Cortex of kidney (tissue), 1 donor: Measurements from ENCODE around the gene PDE3B.
"Not testable (repeated sequence)": the region's sequence is repeated elsewhere in the genome, so short reads cannot be mapped to it uniquely, and the experiment has no call there.

Experiments
- DNase-seq: peaks from one replicate; lab custom pipeline; 2025; lab: John Stamatoyannopoulos, UW

PDE3B gene

DNA sequence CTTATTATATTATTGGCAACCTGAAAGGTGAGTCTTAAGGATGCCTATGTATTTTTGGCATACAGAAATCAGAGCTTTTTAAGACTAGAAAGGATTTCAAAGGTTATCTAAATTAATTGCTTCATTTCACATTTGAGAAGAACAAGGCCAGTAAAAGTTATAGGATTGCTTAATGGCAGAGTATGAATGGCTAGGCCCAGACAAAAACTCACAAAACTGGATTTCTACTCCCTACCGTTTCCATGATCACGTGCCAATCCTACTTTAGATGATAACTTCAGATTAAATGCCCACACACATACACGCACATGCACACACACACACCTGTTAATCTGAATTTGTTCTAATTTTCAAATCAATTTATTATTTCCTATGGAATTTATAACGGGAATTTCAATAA, 1.8 kb upstream of the PDE3B start:
- DNase-seq, result no peak

- no peak for DNase-seq
These were observed 1.2 kb upstream of the PDE3B start for GRCh38 chr11:14642453-14642852.

GRCh38 chr11:14642873-14643696, 519 bp upstream of the PDE3B start:
- DNase-seq, result no peak

DNA sequence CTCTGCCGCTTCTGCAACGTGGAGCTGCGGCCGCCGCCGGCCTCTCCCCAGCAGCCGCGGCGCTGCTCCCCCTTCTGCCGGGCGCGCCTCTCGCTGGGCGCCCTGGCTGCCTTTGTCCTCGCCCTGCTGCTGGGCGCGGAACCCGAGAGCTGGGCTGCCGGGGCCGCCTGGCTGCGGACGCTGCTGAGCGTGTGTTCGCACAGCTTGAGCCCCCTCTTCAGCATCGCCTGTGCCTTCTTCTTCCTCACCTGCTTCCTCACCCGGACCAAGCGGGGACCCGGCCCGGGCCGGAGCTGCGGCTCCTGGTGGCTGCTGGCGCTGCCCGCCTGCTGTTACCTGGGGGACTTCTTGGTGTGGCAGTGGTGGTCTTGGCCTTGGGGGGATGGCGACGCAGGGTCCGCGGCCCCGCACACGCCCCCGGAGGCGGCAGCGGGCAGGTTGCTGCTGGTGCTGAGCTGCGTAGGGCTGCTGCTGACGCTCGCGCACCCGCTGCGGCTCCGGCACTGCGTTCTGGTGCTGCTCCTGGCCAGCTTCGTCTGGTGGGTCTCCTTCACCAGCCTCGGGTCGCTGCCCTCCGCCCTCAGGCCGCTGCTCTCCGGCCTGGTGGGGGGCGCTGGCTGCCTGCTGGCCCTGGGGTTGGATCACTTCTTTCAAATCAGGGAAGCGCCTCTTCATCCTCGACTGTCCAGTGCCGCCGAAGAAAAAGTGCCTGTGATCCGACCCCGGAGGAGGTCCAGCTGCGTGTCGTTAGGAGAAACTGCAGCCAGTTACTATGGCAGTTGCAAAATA, 816 bp downstream of the PDE3B start:
- DNase-seq, result no peak

GRCh38 chr11:14645015-14645912, 1.7 kb downstream of the PDE3B start:
- DNase-seq, result no peak

DNA sequence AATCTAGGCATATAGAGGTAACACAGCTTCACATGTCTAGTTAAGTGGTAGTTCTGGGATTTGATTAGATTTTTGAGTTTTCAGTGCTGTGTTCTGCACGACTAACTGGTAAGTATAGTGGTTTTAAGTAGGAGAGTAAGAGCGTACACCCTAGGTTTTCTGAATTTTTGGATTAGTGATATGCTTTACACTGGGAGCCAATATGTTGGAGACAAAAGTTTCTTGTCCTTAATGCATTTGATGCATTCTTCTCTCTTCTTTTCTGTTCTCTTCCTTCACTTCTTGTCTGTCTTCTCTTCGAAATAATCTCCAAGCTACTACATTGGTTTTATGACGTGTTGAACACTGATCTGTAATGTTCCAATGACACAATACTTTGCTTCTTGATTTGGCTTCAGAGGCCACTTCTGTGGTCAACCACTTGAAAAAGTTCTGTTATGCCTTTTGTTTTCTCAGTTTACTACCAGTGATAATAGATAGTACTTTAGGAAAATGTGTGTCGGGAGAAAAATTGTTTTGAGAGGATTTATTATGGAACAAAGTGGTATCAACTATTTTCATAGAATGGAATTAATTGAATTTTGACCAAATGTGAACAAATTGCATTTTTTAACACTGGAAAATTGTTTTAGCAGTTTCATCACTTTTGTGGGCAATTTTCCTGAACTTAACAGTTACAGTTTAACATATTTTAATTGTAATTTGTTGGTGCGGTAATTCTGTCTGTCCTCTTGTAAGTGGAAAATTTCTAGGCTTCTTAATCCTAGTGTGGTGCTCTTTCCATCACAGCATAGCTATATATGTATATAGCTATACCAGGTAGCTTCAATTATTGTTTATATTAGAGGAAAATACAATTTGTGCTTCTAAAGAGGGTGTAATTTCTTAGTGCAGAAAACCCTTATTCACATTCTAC, 2.6 kb downstream of the PDE3B start:
- DNase-seq, result no peak

DNA sequence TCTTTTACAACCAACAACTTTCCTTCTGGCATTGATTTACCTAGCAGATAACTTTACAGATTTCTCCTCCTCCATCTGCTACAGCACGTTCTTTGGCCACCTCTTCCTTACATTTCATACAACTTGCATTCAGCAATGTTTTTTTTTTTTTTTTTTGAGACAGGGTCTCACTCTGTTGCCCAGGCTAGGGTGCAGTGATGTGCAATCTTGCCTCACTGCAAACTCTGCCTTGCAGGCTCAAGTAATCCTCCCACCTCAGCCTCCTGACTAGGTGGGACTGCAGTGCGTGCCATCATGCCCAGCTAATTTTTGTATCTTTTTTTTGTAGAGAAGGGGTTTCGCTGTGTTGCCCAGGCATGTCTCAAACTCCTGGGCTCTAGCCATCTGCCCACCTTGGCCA, 6.5 kb downstream of the PDE3B start:
- no peak for DNase-seq

GRCh38 chr11:14653090-14653489, 9.5 kb downstream of the PDE3B start:
- DNase-seq, result no peak

DNA sequence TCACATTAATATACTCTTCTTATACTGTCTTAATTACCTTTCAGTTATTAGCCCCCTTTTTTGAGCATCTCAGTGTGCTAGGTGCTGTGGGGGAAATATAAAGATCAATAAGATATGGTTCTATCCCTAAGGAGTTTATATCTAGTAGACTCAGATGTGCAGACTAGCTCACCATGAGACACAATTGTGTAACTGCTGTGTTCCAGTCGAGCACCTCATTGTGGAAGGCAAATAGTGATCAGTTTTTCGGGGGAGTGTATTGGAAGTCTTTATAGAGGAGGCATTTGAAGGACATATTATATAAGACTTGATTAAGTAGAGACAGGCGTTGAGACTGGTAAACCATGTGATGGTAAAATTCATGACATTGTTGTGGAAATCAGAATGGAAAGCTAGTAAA, 11.8 kb downstream of the PDE3B start:
- DNase-seq, result no peak

DNA sequence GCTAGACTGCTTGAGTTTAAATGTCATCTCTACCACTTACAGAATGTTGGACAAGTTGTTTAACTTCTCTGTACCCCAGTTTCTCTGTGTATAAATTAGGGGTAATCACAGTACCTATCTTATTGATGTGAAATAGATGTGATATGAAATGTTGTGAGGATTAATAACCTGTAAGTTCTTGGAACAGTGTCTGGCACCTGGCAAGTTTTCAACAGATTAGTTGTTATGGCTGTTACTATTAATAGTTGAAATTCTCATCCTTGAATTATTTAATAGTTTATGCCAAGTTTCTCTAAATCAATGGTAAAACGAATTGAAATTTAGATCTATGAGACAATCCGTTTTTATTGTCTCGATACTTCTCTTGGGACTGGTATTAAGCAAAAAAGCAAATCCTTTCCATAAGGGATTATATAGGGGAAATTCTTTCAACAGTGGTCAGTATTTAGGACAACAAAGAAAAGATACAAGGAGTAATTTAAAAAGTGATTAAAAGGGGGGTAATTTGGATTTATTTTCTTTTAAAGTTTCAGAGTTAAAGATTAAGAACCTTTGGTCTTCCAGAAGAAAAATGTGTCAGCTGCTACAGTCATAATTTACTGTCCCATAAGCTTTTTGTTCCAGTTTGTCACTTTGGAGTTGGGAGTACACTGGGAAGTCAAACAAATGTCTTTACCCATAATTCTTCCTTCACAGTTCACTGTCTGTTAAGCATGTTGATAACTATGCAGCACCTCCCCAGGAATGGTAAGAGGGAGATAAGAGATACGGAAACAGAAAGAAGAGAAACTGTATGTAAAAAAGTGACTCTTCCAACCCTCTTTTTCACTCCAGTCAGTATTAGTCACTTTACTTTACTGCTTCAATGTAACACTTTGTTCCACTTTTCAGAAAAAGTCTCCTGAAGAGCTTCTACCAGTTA, 13.2 kb downstream of the PDE3B start:
- no peak for DNase-seq

DNA sequence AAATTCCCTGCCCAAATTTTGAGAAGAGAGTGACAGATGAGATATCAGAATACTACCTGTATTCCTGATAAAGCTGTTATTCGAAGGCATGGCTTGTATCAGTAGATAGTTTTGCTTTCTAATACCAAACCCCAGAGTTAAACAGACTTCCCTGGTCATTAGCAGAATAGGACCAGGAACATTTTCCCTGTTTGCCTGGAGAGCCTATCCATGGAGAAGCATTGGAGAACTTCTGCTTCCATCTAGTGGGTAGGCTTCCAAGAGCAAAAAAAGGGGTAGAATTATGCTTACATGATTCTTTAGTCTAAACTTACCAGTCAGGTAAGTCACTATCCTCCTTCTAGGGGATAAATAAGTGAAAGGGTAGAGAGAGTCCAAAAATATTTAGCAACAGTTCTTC, 14.2 kb downstream of the PDE3B start:
- DNase-seq, result no peak

DNA sequence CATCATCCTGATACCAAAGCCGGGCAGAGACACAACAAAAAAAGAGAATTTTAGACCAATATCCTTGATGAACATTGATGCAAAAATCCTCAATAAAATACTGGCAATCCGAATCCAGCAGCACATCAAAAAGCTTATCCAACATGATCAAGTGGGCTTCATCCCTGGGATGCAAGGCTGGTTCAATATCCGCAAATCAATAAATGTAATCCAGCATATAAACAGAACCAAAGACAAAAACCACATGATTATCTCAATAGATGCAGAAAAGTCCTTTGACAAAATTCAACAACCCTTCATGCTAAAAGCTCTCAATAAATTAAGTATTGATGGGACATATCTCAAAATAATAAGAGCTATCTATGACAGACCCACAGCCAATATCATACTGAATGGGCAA, 21.3 kb downstream of the PDE3B start:
- not testable (repeated sequence) for DNase-seq

DNA sequence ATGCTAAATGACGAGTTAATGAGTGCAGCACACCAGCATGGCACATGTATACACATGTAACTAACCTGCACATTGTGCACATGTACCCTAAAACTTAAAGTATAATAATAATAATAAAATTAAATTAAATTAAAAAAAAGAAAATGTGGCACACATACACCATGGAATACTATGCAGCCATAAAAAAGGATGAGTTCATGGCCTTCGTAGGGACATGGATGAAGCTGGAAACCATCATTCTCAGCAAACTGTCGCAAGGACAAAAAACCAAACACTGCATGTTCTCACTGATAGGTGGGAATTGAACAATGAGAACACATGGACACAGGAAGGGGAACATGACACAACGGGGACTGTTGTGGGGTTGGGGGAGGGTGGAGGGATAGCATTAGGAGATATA, 23.7 kb downstream of the PDE3B start:
- DNase-seq, result not testable (repeated sequence)

DNA sequence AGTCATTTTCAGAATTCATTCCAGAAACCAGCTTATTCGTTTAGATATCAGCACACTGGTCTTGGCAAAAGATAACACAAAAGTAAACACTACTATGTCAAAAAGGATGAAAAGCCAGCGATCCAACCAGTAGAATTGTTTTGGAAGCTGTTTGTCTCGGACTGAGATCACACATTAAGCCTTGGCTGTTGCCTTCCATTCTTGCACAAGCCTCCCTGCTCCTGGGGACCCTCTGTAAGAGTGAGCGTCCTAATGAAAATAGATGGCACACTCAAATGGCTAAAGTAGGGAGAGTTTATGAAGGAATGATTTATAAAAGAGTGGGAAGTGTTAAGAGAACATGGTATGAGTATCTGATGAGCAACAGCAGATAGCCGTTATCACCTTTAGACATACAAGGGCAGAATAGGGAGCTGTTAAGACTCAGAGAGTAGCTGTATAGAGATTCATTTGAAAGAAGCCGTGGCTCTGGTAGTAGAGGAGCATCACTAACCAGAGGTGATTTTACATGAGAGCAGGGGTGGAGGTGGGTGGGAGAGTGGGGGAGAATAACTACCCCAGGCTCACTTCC, 25.2 kb downstream of the PDE3B start:
- no peak for DNase-seq

GRCh38 chr11:14669499-14669898, 25.9 kb downstream of the PDE3B start:
- DNase-seq, result no peak

DNA sequence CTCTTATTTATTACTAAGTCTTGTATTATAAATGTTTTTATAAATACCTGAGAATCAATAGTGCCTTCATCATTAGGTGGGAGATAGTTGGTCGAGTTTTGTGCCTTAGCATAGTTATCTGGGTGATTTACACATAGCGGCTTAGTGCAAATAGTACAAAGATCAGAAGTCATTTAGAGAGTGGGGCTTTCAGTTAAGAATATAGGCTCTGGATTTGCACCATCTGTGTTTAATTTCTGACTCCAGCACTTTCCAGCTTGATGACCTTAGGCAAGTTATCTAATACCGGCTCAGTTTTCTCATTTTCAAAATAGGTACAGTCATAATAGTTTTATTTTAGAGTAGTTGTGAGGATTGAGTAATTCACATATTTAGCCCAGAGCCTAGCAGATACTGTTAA, 26.4 kb downstream of the PDE3B start:
- no peak for DNase-seq

DNA sequence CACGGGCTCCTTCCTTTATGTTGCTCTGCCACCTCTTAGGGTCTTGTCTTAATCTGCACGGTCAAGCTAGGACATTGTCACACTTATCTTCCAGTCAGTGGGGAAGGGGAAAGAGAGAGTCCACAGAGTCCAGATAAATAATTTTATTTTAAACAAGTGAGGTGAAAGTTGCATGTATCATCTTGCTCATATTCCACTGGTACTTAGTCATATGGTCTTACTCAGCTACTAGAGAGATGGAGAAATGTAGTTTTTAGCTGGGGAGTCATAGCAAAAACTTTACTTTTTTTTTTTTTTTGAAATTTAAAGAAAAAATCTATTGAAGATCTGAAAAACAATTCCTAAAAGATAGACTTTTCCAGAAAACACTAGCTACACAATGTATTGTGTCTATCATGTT, 29.0 kb downstream of the PDE3B start:
- DNase-seq, result no peak

GRCh38 chr11:14673421-14673820, 29.8 kb downstream of the PDE3B start:
- DNase-seq, result no peak

GRCh38 chr11:14673824-14674405, 30.3 kb downstream of the PDE3B start:
- no peak for DNase-seq
